ENCODE data around the gene KDM3A. TPM values are rescaled to one million over a fixed set of nuclear protein-coding genes. Genes with fewer than 3 reads are reported as not detected.
"Not testable (repeated sequence)": the region's sequence is repeated elsewhere in the genome, so short reads cannot be mapped to it uniquely, and the experiment has no call there.

KDM3A gene
- total RNA-seq, 2 experiments from 2014 or later, result 55.5 to 57.3 TPM

GRCh38 chr2:86484385-86484784, 43.2 kb downstream of the KDM3A start:
- Mint-ChIP-seq H3K9me3 (no peaks in the 10 kb centered on the region), H3K27ac (peak overlapping the region; percentile 25), H3K4me1 (peaks cover 20% of the 10 kb centered on the region), H3K27me3 (no peaks in the 10 kb centered on the region), H3K4me3 (no peak overlapping the region), H3K36me3 (peaks cover 63% of the 10 kb centered on the region)
- no peak for DNase-seq

GRCh38 chr2:86485103-86485502, 43.9 kb downstream of the KDM3A start:
- peak overlapping the region; percentile 66 for H3K27ac Mint-ChIP-seq
- no peak for DNase-seq
- H3K4me3 Mint-ChIP-seq, result no peak overlapping the region
- peaks cover 20% of the 10 kb centered on the region for H3K4me1 Mint-ChIP-seq
- H3K36me3 Mint-ChIP-seq, result peaks cover 67% of the 10 kb centered on the region
- no peaks in the 10 kb centered on the region for H3K27me3 Mint-ChIP-seq
- H3K9me3 Mint-ChIP-seq, result no peaks in the 10 kb centered on the region

- Mint-ChIP-seq H3K36me3 (peaks cover 66% of the 10 kb centered on the region), H3K4me3 (no peak overlapping the region), H3K4me1 (peaks cover 20% of the 10 kb centered on the region), H3K27me3 (no peaks in the 10 kb centered on the region), H3K9me3 (no peaks in the 10 kb centered on the region), H3K27ac (peak overlapping the region; percentile 66)
- no peak for DNase-seq
These were observed 44.6 kb downstream of the KDM3A start for GRCh38 chr2:86485802-86486201.

DNA sequence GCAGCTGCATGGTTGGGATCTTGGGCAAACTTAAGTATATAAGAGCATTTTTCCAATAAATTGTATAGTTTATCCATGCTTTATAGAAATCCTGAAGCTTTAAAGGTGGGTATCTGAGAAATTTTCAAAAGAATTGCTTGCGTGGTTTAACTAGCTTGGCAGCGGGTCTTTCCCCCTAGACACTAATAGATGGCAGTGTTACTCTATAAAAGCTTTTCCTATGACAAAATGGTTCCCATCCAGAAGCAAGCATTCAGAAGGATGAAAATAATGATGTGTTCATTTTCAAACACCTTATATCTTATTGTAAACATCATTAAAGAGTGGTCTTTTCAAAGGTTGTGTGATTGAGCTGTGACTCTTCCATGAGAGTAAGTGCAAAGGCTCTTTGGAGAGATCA, 45.9 kb downstream of the KDM3A start:
- peaks cover 75% of the 10 kb centered on the region for H3K36me3 Mint-ChIP-seq
- H3K4me3 Mint-ChIP-seq, result no peak overlapping the region
- H3K27ac Mint-ChIP-seq, result no peak overlapping the region
- no peak for DNase-seq
- peaks cover 18% of the 10 kb centered on the region for H3K4me1 Mint-ChIP-seq
- H3K9me3 Mint-ChIP-seq, result no peaks in the 10 kb centered on the region
- no peaks in the 10 kb centered on the region for H3K27me3 Mint-ChIP-seq

DNA sequence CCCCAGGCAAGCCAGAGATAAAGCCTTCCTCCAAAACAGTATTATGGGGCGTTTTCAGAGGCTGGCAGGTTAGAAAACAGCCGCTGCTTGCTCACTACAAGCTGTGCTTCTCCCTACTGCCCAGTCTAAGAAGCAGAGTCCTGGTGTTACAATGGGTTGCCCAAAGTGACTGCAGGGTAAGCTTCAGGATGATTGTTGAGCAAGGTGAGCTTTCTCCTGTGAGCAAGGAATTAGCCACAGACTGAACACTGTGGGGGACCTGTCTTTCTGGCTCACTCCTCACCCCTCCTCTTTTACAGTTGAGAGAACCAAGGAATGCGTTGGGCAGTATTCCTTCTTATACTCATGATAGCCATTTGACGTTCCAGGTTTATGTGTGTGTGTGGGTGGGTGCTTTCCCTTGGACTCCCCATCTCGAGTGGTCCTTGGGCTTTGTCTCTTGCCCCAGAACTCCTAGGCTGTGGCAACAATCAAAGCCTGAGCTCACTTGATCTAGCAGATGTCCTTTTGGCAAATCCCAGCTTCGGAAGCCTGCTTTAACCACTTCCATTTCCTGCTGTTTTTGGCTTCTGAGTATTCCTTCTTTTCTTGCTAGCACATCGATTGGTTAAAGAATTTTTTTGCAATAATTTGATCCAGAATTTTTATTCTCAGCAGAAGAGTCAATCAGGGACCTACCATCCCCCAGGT, 47.5 kb downstream of the KDM3A start:
- no peaks in the 10 kb centered on the region for H3K27me3 Mint-ChIP-seq
- no peak overlapping the region for H3K4me3 Mint-ChIP-seq
- no peak for DNase-seq
- H3K36me3 Mint-ChIP-seq, result peaks cover 68% of the 10 kb centered on the region
- H3K27ac Mint-ChIP-seq, result no peak overlapping the region
- no peaks in the 10 kb centered on the region for H3K9me3 Mint-ChIP-seq
- H3K4me1 Mint-ChIP-seq, result peaks cover 13% of the 10 kb centered on the region

GRCh38 chr2:86489542-86489941, 48.4 kb downstream of the KDM3A start:
- peaks cover 13% of the 10 kb centered on the region for H3K4me1 Mint-ChIP-seq
- H3K27me3 Mint-ChIP-seq, result no peaks in the 10 kb centered on the region
- H3K27ac Mint-ChIP-seq, result peak overlapping the region; percentile 9
- no peak for DNase-seq
- no peak overlapping the region for H3K4me3 Mint-ChIP-seq
- H3K9me3 Mint-ChIP-seq, result peaks cover 3% of the 10 kb centered on the region
- peaks cover 66% of the 10 kb centered on the region for H3K36me3 Mint-ChIP-seq

DNA sequence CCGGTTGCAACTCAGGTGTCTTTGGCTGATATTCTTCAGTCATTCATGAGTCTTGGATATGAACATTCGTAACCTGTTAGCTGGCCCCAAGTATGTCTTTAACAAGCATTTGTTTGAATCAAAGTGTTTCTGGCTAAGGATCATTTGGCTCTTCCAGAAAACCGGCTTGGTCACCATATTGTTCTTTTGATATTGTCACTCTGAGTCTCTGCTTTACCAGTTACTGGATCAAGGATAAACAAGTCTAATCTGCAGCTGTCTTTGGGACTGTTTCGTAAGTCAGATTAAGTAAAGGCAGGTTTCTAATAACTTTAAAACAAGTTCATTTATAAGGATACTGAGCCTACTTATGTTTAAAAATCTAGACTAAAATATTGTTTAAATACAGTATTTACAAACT, 49.1 kb downstream of the KDM3A start:
- Mint-ChIP-seq H3K27ac (no peak overlapping the region), H3K9me3 (peaks cover 5% of the 10 kb centered on the region), H3K36me3 (peaks cover 66% of the 10 kb centered on the region), H3K4me1 (peaks cover 8% of the 10 kb centered on the region), H3K4me3 (no peak overlapping the region), H3K27me3 (no peaks in the 10 kb centered on the region)
- no peak for DNase-seq

DNA sequence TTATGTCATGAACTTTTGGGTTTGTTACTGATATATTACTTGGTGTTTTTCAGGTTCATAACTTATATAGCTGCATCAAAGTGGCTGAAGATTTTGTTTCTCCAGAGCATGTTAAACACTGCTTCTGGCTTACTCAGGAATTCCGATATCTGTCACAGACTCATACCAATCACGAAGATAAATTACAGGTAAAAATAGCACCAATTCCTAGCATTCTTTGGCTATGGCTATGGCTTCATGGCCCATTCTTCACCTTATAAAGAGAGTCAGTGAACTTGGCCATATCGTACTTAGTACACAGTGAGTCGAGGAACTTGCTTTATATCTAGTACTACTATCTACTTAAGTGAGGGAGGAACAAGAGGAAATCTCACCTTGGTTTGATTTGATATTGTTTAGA, 49.9 kb downstream of the KDM3A start:
- peaks cover 67% of the 10 kb centered on the region for H3K36me3 Mint-ChIP-seq

DNA sequence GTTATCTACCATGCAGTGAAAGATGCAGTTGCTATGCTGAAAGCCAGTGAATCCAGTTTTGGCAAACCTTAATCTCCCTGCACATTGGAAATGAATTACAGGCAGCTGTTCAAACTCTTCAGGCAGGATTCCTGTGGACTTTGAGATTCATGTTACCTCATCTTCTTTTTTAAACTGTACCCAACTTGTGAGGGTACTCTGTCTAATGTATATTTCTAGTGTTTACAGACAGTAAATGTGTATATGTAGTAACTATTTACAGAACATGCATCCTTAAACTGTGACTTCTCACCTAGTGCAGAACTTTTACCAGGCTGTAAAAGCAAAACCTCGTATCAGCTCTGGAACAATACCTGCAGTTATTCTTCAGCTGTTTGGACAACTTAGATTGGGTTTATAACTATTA, 50.9 kb downstream of the KDM3A start:
- Mint-ChIP-seq H3K27me3 (no peaks in the 10 kb centered on the region), H3K27ac (no peak overlapping the region), H3K4me3 (no peak overlapping the region), H3K36me3 (peaks cover 67% of the 10 kb centered on the region), H3K4me1 (peaks cover 9% of the 10 kb centered on the region), H3K9me3 (peaks cover 7% of the 10 kb centered on the region)
- no peak for DNase-seq

More for the DNA sequence above, 49.9 kb downstream of the KDM3A start:
- Mint-ChIP-seq H3K9me3 (peaks cover 7% of the 10 kb centered on the region), H3K27me3 (no peaks in the 10 kb centered on the region), H3K27ac (peak overlapping the region; percentile 70), H3K4me1 (peaks cover 5% of the 10 kb centered on the region), H3K4me3 (no peak overlapping the region)
- no peak for DNase-seq

DNA sequence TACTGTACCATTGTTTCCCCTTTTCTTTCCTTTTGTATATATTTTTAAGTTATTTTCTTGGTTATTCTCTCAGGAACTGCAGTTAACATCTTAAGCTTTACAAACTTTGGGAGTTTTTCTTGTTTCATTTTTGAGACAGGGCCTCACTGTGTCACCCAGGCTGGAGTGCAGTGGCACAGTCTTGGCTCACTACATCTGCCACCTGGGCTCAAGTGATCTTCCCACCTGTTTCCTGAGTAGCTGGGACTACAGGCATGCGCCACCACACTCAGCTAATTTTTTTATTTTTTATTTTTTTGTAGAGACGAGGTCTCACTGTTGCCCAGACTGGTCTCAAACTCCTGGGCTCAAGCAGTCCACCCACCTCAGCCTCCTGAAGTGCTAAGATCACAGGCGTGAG, 55.2 kb downstream of the KDM3A start:
- H3K27me3 Mint-ChIP-seq, DNase-seq, H3K27ac Mint-ChIP-seq, H3K4me3 Mint-ChIP-seq: not testable (repeated sequence)
- peaks cover 13% of the 10 kb centered on the region for H3K4me1 Mint-ChIP-seq
- peaks cover 32% of the 10 kb centered on the region for H3K9me3 Mint-ChIP-seq
- H3K36me3 Mint-ChIP-seq, result peaks cover 88% of the 10 kb centered on the region

- H3K27me3 Mint-ChIP-seq, result no peaks in the 10 kb centered on the region
- H3K9me3 Mint-ChIP-seq, result peaks cover 35% of the 10 kb centered on the region
- no peak for DNase-seq
- H3K4me3 Mint-ChIP-seq, result no peak overlapping the region
- H3K27ac Mint-ChIP-seq, result no peak overlapping the region
- H3K4me1 Mint-ChIP-seq, result peaks cover 12% of the 10 kb centered on the region
- H3K36me3 Mint-ChIP-seq, result peaks cover 97% of the 10 kb centered on the region
These were observed 57.5 kb downstream of the KDM3A start for GRCh38 chr2:86498468-86499260.

DNA sequence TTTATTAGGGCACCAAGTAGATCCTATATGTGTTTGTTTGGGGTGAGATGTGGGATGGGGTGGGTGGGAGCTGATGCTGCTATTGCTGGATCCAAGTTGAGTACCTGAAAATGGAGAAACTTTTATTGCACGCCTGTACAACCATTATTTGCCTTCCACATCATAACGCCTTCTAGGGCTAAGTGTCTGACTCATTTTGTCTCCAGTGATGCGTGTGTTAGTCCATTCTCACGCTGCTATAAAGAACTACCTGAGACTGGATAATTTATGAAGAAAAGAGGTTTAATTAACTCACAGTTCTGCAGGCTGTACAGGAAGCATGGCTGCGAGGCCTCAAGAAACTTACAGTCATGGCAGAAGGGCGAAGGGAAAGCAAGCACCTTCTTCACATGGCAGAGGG, 58.2 kb downstream of the KDM3A start:
- Mint-ChIP-seq H3K4me3 (no peak overlapping the region), H3K27ac (peak overlapping the region; percentile 16), H3K27me3 (no peaks in the 10 kb centered on the region), H3K9me3 (peaks cover 34% of the 10 kb centered on the region), H3K4me1 (peaks cover 12% of the 10 kb centered on the region), H3K36me3 (peaks cover 97% of the 10 kb centered on the region)
- DNase-seq, result no peak

GRCh38 chr2:86500325-86501083, 59.3 kb downstream of the KDM3A start:
- H3K4me1 Mint-ChIP-seq, result peaks cover 12% of the 10 kb centered on the region
- no peak overlapping the region for H3K4me3 Mint-ChIP-seq
- peaks cover 29% of the 10 kb centered on the region for H3K9me3 Mint-ChIP-seq
- DNase-seq, result no peak
- H3K27ac Mint-ChIP-seq, result no peak overlapping the region
- H3K36me3 Mint-ChIP-seq, result peaks cover 93% of the 10 kb centered on the region
- H3K27me3 Mint-ChIP-seq, result no peaks in the 10 kb centered on the region

DNA sequence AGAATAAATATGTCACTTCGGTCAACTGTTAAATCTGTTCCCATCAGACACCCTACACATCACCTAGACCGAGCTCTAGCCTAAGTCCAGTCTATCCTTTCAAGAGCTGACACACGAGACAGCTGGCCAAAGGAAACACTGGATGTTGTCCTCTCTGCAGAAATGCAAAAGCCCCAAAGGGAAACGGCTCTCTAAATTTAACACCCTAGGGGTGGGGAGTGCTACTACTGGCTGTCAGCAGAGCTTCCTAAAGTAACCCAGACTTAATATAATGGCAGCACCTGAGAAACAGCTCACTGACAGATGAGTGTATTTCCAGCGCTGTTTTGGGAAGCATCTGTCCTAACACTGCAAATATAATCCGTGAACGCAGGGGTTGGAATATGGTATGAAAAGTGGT, 66.4 kb downstream of the KDM3A start:
- Mint-ChIP-seq H3K9me3 (no peaks in the 10 kb centered on the region), H3K36me3 (peaks cover 42% of the 10 kb centered on the region), H3K27ac (no peak overlapping the region), H3K4me3 (no peak overlapping the region), H3K27me3 (no peaks in the 10 kb centered on the region), H3K4me1 (peaks cover 2% of the 10 kb centered on the region)
- no peak for DNase-seq

DNA sequence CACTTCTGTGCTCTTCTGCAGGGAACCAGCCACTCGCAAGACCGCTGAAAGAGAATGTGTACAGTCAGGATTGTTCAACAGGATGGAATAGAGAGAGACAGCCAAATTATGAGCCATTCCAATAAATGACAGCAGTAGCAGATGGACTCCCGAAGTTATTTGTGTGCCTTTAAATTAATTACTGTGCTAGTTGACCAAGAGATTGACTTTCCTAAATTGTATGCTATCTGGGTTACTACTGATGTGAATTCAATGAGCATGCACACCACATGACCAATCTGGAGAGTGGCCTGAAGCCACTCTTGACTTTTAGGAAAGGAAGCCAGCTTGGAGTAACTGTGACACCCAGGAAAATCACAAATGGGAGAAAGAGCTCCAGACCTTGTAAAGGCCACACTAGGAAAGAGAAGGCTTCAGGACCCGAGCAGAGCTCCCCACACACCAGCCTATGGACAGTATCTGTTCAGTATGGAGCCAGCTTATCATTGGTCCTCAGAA, 69.3 kb downstream of the KDM3A start:
- Mint-ChIP-seq H3K4me1 (peaks cover 10% of the 10 kb centered on the region), H3K9me3 (no peaks in the 10 kb centered on the region), H3K4me3 (no peak overlapping the region), H3K36me3 (peaks cover 20% of the 10 kb centered on the region), H3K27ac (no peak overlapping the region), H3K27me3 (no peaks in the 10 kb centered on the region)
- no peak for DNase-seq
